AG04449 (cell line): ENCODE results near the gene PDZRN4.

Source experiments
- CTCF ChIA-PET: fragments of 350-600 bp; formaldehyde crosslinking; extraction: SDS; loops from one replicate; lab custom pipeline; 2021; ENCODE audit warnings: antibody characterized with exemption; lab: Yijun Ruan, JAX
- POLR2A ChIA-PET: fragments of 400-600, 350-600 bp; formaldehyde crosslinking; extraction: SDS; loops from one replicate; lab custom pipeline; 2020; ENCODE audit warnings: antibody characterized with exemption, inconsistent platforms; lab: Yijun Ruan, JAX
- DNase-seq: peaks from one replicate; pipeline ENCODE4 v3.0.0-alpha.2; 2010; ENCODE audit warnings: low read depth, low spot score
- H3K4me3 ChIP-seq: 2 replicates; pipeline ENCODE4 v1.5.1; 2011; ENCODE audit warnings: low read depth, mild to moderate bottlenecking, control low read depth, low read length
- TF ChIP-seq, protein P1 (sequence below): IDR thresholded peaks from one replicate; pipeline ENCODE4 v1.5.1; 2011; ENCODE audit warnings: mild to moderate bottlenecking, moderate library complexity, low read length, control low read depth, inconsistent platforms; ENCODE audit not compliant: insufficient read depth; ENCODE audit errors: missing control alignments

PDZRN4 gene

DNA sequence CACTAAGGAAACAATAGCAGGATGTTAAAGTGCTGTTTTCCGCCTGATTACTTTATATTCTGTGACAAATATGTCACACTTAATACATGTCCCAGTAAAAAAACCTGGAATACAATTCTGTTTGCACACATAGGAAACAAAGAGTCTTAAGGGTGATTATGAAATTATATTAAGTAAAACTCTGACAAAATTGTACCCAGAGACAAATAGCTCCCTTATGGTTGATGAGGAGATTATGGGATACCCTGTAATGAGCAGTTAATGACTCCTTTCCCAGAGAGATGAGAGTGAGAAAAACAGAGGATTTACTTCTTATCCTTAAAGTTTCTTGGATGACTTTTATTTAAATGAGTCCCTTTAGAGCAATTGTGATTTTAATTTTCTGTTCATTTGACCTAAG is 370.6 kb downstream of the PDZRN4 start:
- H3K4me3 ChIP-seq: no peak overlapping the region
- ChIA-PET CTCF (no interaction called here), POLR2A (no interaction called here)
- DNase-seq: no peak
- TF ChIP-seq, protein P1, sequence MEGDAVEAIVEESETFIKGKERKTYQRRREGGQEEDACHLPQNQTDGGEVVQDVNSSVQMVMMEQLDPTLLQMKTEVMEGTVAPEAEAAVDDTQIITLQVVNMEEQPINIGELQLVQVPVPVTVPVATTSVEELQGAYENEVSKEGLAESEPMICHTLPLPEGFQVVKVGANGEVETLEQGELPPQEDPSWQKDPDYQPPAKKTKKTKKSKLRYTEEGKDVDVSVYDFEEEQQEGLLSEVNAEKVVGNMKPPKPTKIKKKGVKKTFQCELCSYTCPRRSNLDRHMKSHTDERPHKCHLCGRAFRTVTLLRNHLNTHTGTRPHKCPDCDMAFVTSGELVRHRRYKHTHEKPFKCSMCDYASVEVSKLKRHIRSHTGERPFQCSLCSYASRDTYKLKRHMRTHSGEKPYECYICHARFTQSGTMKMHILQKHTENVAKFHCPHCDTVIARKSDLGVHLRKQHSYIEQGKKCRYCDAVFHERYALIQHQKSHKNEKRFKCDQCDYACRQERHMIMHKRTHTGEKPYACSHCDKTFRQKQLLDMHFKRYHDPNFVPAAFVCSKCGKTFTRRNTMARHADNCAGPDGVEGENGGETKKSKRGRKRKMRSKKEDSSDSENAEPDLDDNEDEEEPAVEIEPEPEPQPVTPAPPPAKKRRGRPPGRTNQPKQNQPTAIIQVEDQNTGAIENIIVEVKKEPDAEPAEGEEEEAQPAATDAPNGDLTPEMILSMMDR: no peak

- TF ChIP-seq, protein P1: no peak
- CTCF ChIA-PET: no interaction called here
These were observed 374.9 kb downstream of the PDZRN4 start for GRCh38 chr12:41563051-41563450.

DNA sequence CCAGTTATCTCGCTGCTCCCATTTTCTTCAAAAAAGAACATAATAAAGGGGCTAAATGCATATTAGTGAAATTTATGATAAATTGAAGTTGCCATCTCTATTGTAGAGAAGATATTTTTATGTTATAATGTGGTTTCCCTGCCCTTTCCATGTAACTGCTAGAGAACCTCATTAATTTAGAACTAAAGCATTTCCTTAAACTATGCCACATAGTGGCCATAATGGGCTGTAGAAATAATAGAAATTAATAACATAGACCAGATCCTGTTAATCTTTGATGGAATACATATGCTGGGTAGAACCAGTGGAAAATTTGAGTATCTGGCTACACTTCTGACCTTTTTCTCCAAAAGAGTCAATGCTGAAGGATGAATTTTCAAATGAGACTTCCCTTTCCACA is 376.7 kb downstream of the PDZRN4 start:
- TF ChIP-seq, protein P1: no peak
- ChIA-PET POLR2A (no interaction called here), CTCF (no interaction called here)
- H3K4me3 ChIP-seq: no peak overlapping the region
- no peak for DNase-seq

More at GRCh38 chr12:41563051-41563450, 374.9 kb downstream of the PDZRN4 start:
- POLR2A ChIA-PET: no interaction called here
- no peak overlapping the region for H3K4me3 ChIP-seq
- DNase-seq: no peak

DNA sequence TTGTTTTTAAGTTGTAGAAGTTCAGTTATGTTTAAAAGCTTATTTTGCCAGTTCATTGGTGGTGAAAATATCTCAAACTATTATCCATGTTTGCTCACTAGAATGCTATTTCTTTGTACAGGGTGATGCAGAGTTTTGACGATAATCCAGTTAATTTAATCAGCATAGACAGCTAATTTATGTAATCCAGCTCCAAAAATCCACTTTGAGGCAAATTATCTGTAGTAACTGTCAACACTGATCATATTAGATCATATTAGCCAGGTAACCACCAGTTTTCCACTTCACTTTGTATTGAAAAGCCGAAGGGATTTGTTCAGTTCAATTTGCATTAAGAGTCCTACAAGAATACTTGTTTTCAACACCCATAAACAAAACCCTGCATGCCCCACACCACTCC is 378.6 kb downstream of the PDZRN4 start:
- POLR2A ChIA-PET: no interaction called here
- TF ChIP-seq, protein P1: no peak
- DNase-seq: no peak
- CTCF ChIA-PET: no interaction called here
- no peak overlapping the region for H3K4me3 ChIP-seq

DNA sequence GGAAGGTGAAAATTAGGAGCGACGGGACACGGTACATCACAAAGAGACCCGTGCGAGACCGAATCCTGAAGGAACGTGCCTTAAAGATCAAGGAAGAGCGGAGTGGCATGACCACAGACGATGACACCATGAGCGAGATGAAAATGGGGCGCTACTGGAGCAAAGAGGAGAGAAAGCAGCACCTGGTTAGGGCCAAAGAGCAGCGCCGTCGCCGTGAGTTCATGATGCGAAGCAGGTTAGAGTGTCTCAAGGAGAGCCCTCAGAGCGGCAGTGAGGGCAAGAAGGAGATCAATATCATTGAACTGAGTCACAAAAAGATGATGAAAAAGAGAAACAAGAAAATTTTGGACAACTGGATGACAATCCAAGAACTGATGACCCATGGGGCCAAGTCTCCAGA is 385.3 kb downstream of the PDZRN4 start:
- no peak overlapping the region for H3K4me3 ChIP-seq
- ChIA-PET CTCF (no interaction called here), POLR2A (no interaction called here)
- TF ChIP-seq, protein P1: no peak
- DNase-seq: no peak

GRCh38 chr12:41576925-41577324 is 388.8 kb downstream of the PDZRN4 start:
- TF ChIP-seq, protein P1: no peak
- no peak for DNase-seq
- CTCF ChIA-PET: no interaction called here
- POLR2A ChIA-PET: no interaction called here
- no peak overlapping the region for H3K4me3 ChIP-seq

- CTCF ChIA-PET: no interaction called here
- POLR2A ChIA-PET: no interaction called here
- H3K4me3 ChIP-seq: no peak overlapping the region
- DNase-seq: no peak
- TF ChIP-seq, protein P1: no peak
These were observed 389.9 kb downstream of the PDZRN4 start for GRCh38 chr12:41577995-41578394.
